K562 (cell line): Measurements from ENCODE around the gene TMEM129. TPM values are rescaled to one million over a fixed set of nuclear protein-coding genes. Genes with fewer than 3 reads are reported as not detected.

Experiments used
- ATAC-seq: fragments of 200-7000 bp; cut with Tn5 transposase; 3 replicates; pipeline ENCODE4 v1.9.1; 2020; ENCODE audit warnings: moderate library complexity
- BruUV-seq: library from RNA; stranded (reverse); fragments of 400-500 nt; replicated peaks from 2 replicates; lab custom pipeline; 2021; lab: Mats Ljungman, UMichigan
- CTCF ChIA-PET: fragments of 300-600 bp; formaldehyde crosslinking; extraction: SDS; loops from one replicate; lab custom pipeline; 2021; ENCODE audit warnings: low intra/inter-chr PET ratio; lab: Yijun Ruan, JAX
- POLR2A ChIA-PET: fragments of 300-600, 350-650 bp; sonication (Branson Sonifier 250); formaldehyde crosslinking; extraction: SDS; loops from one replicate; lab custom pipeline; 2021; ENCODE audit warnings: antibody characterized with exemption, inconsistent platforms; lab: Yijun Ruan, JAX
- DNase-seq, 4 experiments: peaks; one replicate each; pipeline versions ENCODE4 v3.0.0 to v3.0.0-alpha.2; 2011 to 2018; ENCODE audit warnings: low spot score in 3 of 4, mixed read lengths in 3 of 4; ENCODE audit errors: extremely low read depth in 1 of 4
- FAIRE-seq: peaks from 2 replicates; lab custom pipeline; 2011; peaks lifted over from hg19 to GRCh38; lab: Jason Lieb, UNC
- H2AFZ ChIP-seq: 2 replicates; pipeline ENCODE4 v1.6.0; 2011; ENCODE audit warnings: low read depth, low read length, control low read depth, inconsistent platforms
- H3K27ac ChIP-seq: fragments of 200-600 bp; 3 replicates; pipeline ENCODE4 v1.8.0; 2011; ENCODE audit warnings: low read depth, mild to moderate bottlenecking, control low read depth, inconsistent platforms, low read length, moderate library complexity, mixed read lengths; ENCODE audit errors: extremely low read depth
- H3K27me3 ChIP-seq, 2 experiments: fragments of 300-600 bp in 1 of 2; 2 replicates in 1 of 2; 3 replicates in 1 of 2; pipeline versions ENCODE4 v1.6.0 to v1.8.0; 2011; ENCODE audit warnings: inconsistent platforms in 2 of 2, low read length in 2 of 2, mild to moderate bottlenecking in 1 of 2, mixed read lengths in 1 of 2, moderate library complexity in 1 of 2; ENCODE audit not compliant: control insufficient read depth in 2 of 2, insufficient read depth in 2 of 2
- H3K36me3 ChIP-seq: fragments of 300-600 bp; 3 replicates; pipeline ENCODE4 v1.8.0; 2011; ENCODE audit warnings: mild to moderate bottlenecking, low read length, inconsistent platforms; ENCODE audit not compliant: control insufficient read depth, insufficient read depth
- H3K4me1 ChIP-seq, 2 experiments: fragments of 200-600 bp in 1 of 2; replicated peaks in 1 of 2; 2 replicates in 1 of 2; 3 replicates in 1 of 2; pipeline versions ENCODE4 v1.5.1 to v1.8.0; 2011; ENCODE audit warnings: inconsistent platforms in 2 of 2, low read length in 2 of 2, mild to moderate bottlenecking in 1 of 2, mixed read lengths in 1 of 2, moderate library complexity in 1 of 2; ENCODE audit not compliant: control insufficient read depth in 2 of 2, insufficient read depth in 2 of 2
- H3K4me2 ChIP-seq: 2 replicates; pipeline ENCODE4 v1.6.1; 2011; ENCODE audit warnings: low read length, control low read depth, inconsistent platforms, mixed read lengths; ENCODE audit not compliant: insufficient read depth
- H3K4me3 ChIP-seq: fragments of 200-600 bp; sonication (generic), shearing (Covaris generic); 2 replicates; pipeline ENCODE4 v1.5.1; 2016; ENCODE audit warnings: control low read depth, inconsistent platforms
- H3K79me2 ChIP-seq: fragments of 200-600 bp; 3 replicates; pipeline ENCODE4 v1.8.0; 2011; ENCODE audit warnings: low read length, inconsistent platforms; ENCODE audit not compliant: control insufficient read depth, insufficient read depth
- H3K9ac ChIP-seq, 2 experiments: 2 replicates each; pipeline versions ENCODE4 v1.6.0 to v1.6.1; 2011; ENCODE audit warnings: low read depth in 2 of 2, low read length in 2 of 2, control low read depth in 1 of 2, inconsistent platforms in 1 of 2, mild to moderate bottlenecking in 1 of 2, mixed read lengths in 1 of 2; ENCODE audit not compliant: insufficient read depth in 1 of 2
- H3K9me1 ChIP-seq: one replicate; pipeline ENCODE4 v1.6.0; 2011; ENCODE audit warnings: inconsistent platforms, mild to moderate bottlenecking, low read length, moderate library complexity; ENCODE audit not compliant: control insufficient read depth, insufficient read depth
- H3K9me3 ChIP-seq: replicated peaks from 2 replicates; pipeline ENCODE4 v1.5.1; 2011; ENCODE audit warnings: low read depth, low read length, inconsistent platforms; ENCODE audit not compliant: control insufficient read depth, insufficient read depth
- H4K20me1 ChIP-seq: replicated peaks from 2 replicates; pipeline ENCODE4 v1.6.1; 2011; ENCODE audit warnings: low read length, inconsistent platforms, mixed read lengths; ENCODE audit not compliant: control insufficient read depth, insufficient read depth
- BHLHE40 ChIP-seq: IDR thresholded peaks from 2 replicates; pipeline ENCODE4 v1.6.1; 2011; ENCODE audit warnings: low read length, improper control_type of control experiment
- FIP1L1 ChIP-seq: fragments of 200-400 bp; formaldehyde crosslinking; IDR thresholded peaks from 2 replicates; pipeline ENCODE4 v1.6.1; 2018; ENCODE audit warnings: mild to moderate bottlenecking, low read depth, low read length; ENCODE audit not compliant: poor library complexity, severe bottlenecking
- GATAD2B ChIP-seq: fragments of 450-650 bp; IDR thresholded peaks from 2 replicates; pipeline ENCODE4 v1.6.1; 2017; ENCODE audit warnings: mild to moderate bottlenecking, borderline replicate concordance
- NONO ChIP-seq, 2 experiments: fragments of 200-400 bp in 1 of 2; fragments of 450-650 bp in 1 of 2; formaldehyde crosslinking in 1 of 2; IDR thresholded peaks; 2 replicates each; pipeline ENCODE4 v1.6.1; 2017; ENCODE audit warnings: low read depth in 2 of 2, mild to moderate bottlenecking in 2 of 2, moderate library complexity in 2 of 2, low read length in 1 of 2
- NR1H2 ChIP-seq: sonication (generic); formaldehyde crosslinking; IDR thresholded peaks from 2 replicates; pipeline ENCODE4 v1.4.0; 2020; ENCODE audit warnings: mild to moderate bottlenecking, missing genetic modification reagents
- NRF1 ChIP-seq, 2 experiments: fragments of 450-650 bp; IDR thresholded peaks in 1 of 2; conservative IDR thresholded peaks in 1 of 2; 2 replicates each; pipeline ENCODE4 v1.6.1; 2014; ENCODE audit warnings: mild to moderate bottlenecking in 2 of 2
- ZBTB7A ChIP-seq: IDR thresholded peaks from 2 replicates; pipeline ENCODE4 v1.6.1; 2011; ENCODE audit warnings: low read depth, mild to moderate bottlenecking, low read length, moderate library complexity, borderline replicate concordance; ENCODE audit not compliant: control insufficient read depth
- ZNF696 ChIP-seq: fragments of 250-450 bp; sonication (Bioruptor Pico); conservative IDR thresholded peaks from 2 replicates; pipeline ENCODE4 v1.4.0; 2020; ENCODE audit warnings: mild to moderate bottlenecking, moderate library complexity
- WGBS: fragments of 100-300 bp; shearing (Covaris generic); methylation state at CpG from one replicate; pipeline ENCODE4 v1.1.6; 2016; ENCODE audit warnings: low coverage, mixed read lengths; ENCODE audit not compliant: insufficient coverage; ENCODE audit errors: missing lambda C conversion rate; 5-methylcytosine and 5-hydroxymethylcytosine counted together
- in situ Hi-C: fragments of 300-500 bp; cut with MboI; formaldehyde crosslinking; loops from 4 replicates; pipeline ENCODE4 v1.15.0; 2018; ENCODE audit warnings: inconsistent platforms, mixed read lengths
- intact Hi-C: fragments of 100-400 bp; cut with micrococcal nuclease; formaldehyde crosslinking; loops from 2 replicates; pipeline ENCODE4 v1.14.2; 2022
- polyA plus RNA-seq, 8 experiments: library from polyadenylated mRNA; depleted of rRNA in 4 of 8; stranded (reverse) in 5 of 8; unstranded in 3 of 8; fragments of >200 nt; fragmentation: Nextera tagmentation in 2 of 8; fragmentation: Illumina TruSeq in 1 of 8; extraction: Ambion mirVana in 2 of 8; extraction: Trizol in 1 of 8; gene quantifications; 2 replicates each; pipeline versions ENCODE4 v1.2.1 to v1.2.3, GENCODE V29; 2011 to 2014; ENCODE audit warnings: inconsistent platforms in 1 of 8, missing spikeins in 1 of 8
- total RNA-seq, 7 experiments: library from RNA; depleted of rRNA in 6 of 7; stranded (reverse); fragments of >200 nt in 6 of 7; fragmentation: Illumina TruSeq in 2 of 7; extraction: Trizol in 2 of 7; gene quantifications; 2 replicates each; pipeline versions ENCODE4 v1.2.1 to v1.2.3, GENCODE V29; 2011 to 2021; ENCODE audit warnings: low replicate concordance in 1 of 7
- TF ChIP-seq, protein P1 (sequence below): sonication (generic); formaldehyde crosslinking; IDR thresholded peaks from 2 replicates; pipeline ENCODE4 v1.8.1; 2023; ENCODE audit warnings: mild to moderate bottlenecking, missing genetic modification reagents
- TF ChIP-seq, protein P2 (sequence below): fragments of 250-450 bp; sonication (Bioruptor Pico); IDR thresholded peaks from 2 replicates; pipeline ENCODE4 v1.8.0; 2022; ENCODE audit warnings: inconsistent platforms

The TMEM129 gene
- total and polyA plus RNA-seq, 9 of the 15 experiments (the other 6 are each of a cell fraction or from before 2014, with no cell fraction given), result 0.34 to 47.2 (median 18.8) TPM

DNA sequence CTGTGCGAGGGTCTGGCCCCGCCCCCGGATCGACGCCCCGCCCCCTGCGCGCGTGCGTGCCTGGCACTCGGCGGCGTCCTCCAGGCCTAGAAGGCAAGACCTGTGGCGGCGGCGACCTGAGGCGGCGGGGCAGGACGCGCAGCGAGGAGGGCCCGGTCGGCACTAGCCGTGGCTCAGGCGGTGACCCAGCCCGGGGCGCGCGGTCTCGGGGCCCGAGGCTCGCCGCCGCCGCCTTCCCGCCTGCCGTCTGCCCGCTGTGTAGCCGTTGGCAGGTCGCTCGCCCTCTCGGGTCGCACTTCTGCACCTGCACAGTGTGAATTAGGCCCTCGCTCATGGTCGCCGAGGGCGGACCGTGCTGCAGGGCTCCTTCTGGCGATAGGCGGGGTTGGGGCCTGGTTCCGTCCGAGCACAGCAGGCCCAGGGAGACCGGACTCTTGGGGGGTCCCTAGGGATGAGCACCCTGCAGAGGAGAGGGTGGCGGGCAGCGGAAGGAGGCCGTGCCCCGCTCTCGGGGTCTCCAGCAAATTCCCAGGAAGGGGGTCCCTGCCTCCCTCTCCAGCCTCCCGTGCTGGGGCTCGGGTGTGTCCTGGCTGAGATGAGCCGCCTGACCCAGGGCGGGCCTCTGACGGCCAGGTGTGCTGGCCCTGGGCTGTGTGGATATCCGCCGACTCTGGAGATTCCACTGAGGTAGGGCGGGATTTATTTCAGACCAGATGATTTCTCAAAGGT is 36.5 kb downstream of the TMEM129 start:
- Histone ChIP-seq H2AFZ (peak overlapping the region; percentile 76; the same call in 1 of the 2 replicates), H3K4me2 (peak overlapping the region; percentile 49; the same call in 1 of the 2 replicates)
- no peak for DNase-seq

More for the DNA sequence above, 36.5 kb downstream of the TMEM129 start:
- FAIRE-seq (no peak), ATAC-seq (no peak)
- ChIA-PET POLR2A (interaction anchor here (0.7 to 1.4 kb wide), 3 partner anchors 14 to 60 kb away, joined by 3 to 7 read pairs (median 5); partner anchors contain the start of gene SLBP), CTCF (interaction anchor here (0.6 kb wide), 1 partner anchor 64 kb away, joined by 3 read pairs; no protein-coding TSS in a partner anchor)
- no peaks in the 10 kb centered on the region for H4K20me1 ChIP-seq
- intact Hi-C loops (no loop called here), in situ Hi-C loops (no loop called here)
- TF ChIP-seq, protein P1, sequence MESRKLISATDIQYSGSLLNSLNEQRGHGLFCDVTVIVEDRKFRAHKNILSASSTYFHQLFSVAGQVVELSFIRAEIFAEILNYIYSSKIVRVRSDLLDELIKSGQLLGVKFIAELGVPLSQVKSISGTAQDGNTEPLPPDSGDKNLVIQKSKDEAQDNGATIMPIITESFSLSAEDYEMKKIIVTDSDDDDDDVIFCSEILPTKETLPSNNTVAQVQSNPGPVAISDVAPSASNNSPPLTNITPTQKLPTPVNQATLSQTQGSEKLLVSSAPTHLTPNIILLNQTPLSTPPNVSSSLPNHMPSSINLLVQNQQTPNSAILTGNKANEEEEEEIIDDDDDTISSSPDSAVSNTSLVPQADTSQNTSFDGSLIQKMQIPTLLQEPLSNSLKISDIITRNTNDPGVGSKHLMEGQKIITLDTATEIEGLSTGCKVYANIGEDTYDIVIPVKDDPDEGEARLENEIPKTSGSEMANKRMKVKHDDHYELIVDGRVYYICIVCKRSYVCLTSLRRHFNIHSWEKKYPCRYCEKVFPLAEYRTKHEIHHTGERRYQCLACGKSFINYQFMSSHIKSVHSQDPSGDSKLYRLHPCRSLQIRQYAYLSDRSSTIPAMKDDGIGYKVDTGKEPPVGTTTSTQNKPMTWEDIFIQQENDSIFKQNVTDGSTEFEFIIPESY, result peak; percentile 84
- TF ChIP-seq, protein P2, sequence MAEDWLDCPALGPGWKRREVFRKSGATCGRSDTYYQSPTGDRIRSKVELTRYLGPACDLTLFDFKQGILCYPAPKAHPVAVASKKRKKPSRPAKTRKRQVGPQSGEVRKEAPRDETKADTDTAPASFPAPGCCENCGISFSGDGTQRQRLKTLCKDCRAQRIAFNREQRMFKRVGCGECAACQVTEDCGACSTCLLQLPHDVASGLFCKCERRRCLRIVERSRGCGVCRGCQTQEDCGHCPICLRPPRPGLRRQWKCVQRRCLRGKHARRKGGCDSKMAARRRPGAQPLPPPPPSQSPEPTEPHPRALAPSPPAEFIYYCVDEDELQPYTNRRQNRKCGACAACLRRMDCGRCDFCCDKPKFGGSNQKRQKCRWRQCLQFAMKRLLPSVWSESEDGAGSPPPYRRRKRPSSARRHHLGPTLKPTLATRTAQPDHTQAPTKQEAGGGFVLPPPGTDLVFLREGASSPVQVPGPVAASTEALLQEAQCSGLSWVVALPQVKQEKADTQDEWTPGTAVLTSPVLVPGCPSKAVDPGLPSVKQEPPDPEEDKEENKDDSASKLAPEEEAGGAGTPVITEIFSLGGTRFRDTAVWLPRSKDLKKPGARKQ (CRISPR knock-in tag), result peak; percentile 85
- TF ChIP-seq ZNF696 (CRISPR knock-in tag), result no peak
- TF ChIP-seq ZBTB7A, result 0 out of 2 replicates have a peak, but pooled peaks have one; percentile 20
- TF ChIP-seq NONO (IDR thresholded peaks at IDR 0.05; ENCODE audit: low read depth in 2 of 2, low read length in 1 of 2), result no peak
- TF ChIP-seq BHLHE40, result peak; percentile 32; the same call in 1 of the 2 replicates
- peak in 1 of 2 experiments; percentile 74; a peak in 2 of 4 replicates for TF ChIP-seq NRF1 (conservative IDR thresholded peaks at IDR 0.05 in 1 of 2, IDR thresholded peaks at IDR 0.05 in 1 of 2)
- 0 out of 2 replicates have a peak, but pooled peaks have one; percentile 14 for TF ChIP-seq GATAD2B
- TF ChIP-seq NR1H2, result no peak
- peak; percentile 70 for TF ChIP-seq FIP1L1
- peak overlapping the region; percentile 0 to 84; a peak in 3 of 4 replicates for H3K9ac ChIP-seq
- no peak overlapping the region for H3K4me3 ChIP-seq
- peaks cover 8 to 31% of the 10 kb centered on the region in 2 experiments; a peak in 3 of 5 replicates for H3K4me1 ChIP-seq
- H3K9me1 ChIP-seq, result peaks cover 3% of the 10 kb centered on the region
- no peaks in the 10 kb centered on the region for H3K79me2 ChIP-seq
- 59% methylated on average over 24 of the region's 66 CpGs for WGBS
- no peaks in the 10 kb centered on the region for H3K27me3 ChIP-seq
- peak overlapping the region; percentile 36; the same call in 1 of the 3 replicates for H3K27ac ChIP-seq
- no peaks in the 10 kb centered on the region for H3K36me3 ChIP-seq
- no peaks in the 10 kb centered on the region for H3K9me3 ChIP-seq
- no TSS peak for BruUV-seq
